ENCODE data around the gene ANKRD65. TPM values are rescaled to one million over a fixed set of nuclear protein-coding genes. Genes with fewer than 3 reads are reported as not detected.
A peak's percentile ranks its signal among the peaks of the same experiment; 100 is the strongest.
"Not testable (repeated sequence)": the region's sequence is repeated elsewhere in the genome, so short reads cannot be mapped to it uniquely, and the experiment has no call there.

Gene ANKRD65
- total RNA-seq, 1 experiment from 2014 or later, result 14.7 TPM

DNA sequence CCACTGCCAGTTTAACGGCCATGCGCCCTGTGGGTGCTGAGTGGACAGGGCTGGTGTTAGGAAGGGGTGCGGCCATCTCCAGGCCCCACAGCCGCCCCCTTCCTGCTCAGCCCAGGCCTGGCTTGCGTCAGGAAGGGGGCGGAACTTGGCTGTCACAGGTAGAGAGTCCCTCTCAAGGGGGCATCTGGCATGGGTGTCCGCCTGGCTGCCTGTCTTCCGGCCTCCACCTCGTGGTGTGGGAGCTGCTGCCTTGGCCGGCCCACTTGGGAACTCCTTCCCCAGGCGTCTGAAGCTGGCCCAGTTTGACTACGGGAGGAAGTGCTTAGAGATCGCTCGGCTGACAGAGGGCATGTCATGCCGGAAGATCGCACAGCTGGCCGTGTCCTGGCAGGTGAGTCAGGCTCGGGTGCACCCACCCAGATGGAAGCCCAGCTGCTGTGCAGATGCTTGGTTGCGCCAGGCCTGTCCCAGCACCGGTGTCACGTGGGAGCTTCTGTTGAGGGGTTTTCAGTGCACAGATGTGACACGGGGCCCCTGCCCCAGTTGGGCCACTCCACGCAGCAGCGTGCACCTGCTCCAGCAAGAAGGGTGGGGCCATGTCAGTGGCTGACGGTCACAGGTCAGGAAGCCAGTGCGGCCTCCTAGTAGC is 41.4 kb upstream of the ANKRD65 start:
- DNase-seq, result peak in 1 of 2 experiments; percentile 76
- H3K9me2 ChIP-seq (ENCODE audit: insufficient read depth), result no peaks in the 10 kb centered on the region
- H3K36me3 ChIP-seq (ENCODE audit: low read depth), result no peaks in the 10 kb centered on the region
- H2AFZ ChIP-seq, result no peak overlapping the region
- no peaks in the 10 kb centered on the region for H3K79me2 ChIP-seq (ENCODE audit: low read depth)
- POLR2A ChIA-PET (ENCODE audit: unreplicated experiment), result no interaction called here
- H3K27ac ChIP-seq, result no peak overlapping the region
- no peaks in the 10 kb centered on the region; the same call in 1 of the 2 replicates for H3F3A ChIP-seq (ENCODE audit: insufficient read depth, low read depth)
- BruUV-seq (replicated peaks), result no TSS peak
- H4K20me1 ChIP-seq (ENCODE audit: insufficient read depth), result no peaks in the 10 kb centered on the region
- H3K9me3 ChIP-seq (ENCODE audit: insufficient read depth, low read depth), result no peaks in the 10 kb centered on the region
- no peak overlapping the region for H3K4me2 ChIP-seq
- no peaks in the 10 kb centered on the region for H3K27me3 ChIP-seq (ENCODE audit: insufficient read depth, low read depth)
- CTCF ChIA-PET, result interaction anchor here (0.5 kb wide), 1 partner anchor 19 kb away, joined by 4 read pairs; no protein-coding TSS in a partner anchor
- no peaks in the 10 kb centered on the region for H3K4me1 ChIP-seq (replicated peaks; ENCODE audit: insufficient read depth)
- TF ChIP-seq EZH2 (IDR thresholded peaks at IDR 0.05; ENCODE audit: low read depth), result no peak
- TF ChIP-seq, protein P1, sequence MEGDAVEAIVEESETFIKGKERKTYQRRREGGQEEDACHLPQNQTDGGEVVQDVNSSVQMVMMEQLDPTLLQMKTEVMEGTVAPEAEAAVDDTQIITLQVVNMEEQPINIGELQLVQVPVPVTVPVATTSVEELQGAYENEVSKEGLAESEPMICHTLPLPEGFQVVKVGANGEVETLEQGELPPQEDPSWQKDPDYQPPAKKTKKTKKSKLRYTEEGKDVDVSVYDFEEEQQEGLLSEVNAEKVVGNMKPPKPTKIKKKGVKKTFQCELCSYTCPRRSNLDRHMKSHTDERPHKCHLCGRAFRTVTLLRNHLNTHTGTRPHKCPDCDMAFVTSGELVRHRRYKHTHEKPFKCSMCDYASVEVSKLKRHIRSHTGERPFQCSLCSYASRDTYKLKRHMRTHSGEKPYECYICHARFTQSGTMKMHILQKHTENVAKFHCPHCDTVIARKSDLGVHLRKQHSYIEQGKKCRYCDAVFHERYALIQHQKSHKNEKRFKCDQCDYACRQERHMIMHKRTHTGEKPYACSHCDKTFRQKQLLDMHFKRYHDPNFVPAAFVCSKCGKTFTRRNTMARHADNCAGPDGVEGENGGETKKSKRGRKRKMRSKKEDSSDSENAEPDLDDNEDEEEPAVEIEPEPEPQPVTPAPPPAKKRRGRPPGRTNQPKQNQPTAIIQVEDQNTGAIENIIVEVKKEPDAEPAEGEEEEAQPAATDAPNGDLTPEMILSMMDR (conservative IDR thresholded peaks at IDR 0.05), result no peak
- no peak overlapping the region for H3K4me3 ChIP-seq
- intact Hi-C loops (cut with micrococcal nuclease; ENCODE audit: unreplicated experiment), result loop anchor here (1.0 kb wide), 1 partner anchor 9 kb away; the partner anchor contains the start of gene ATAD3B

DNA sequence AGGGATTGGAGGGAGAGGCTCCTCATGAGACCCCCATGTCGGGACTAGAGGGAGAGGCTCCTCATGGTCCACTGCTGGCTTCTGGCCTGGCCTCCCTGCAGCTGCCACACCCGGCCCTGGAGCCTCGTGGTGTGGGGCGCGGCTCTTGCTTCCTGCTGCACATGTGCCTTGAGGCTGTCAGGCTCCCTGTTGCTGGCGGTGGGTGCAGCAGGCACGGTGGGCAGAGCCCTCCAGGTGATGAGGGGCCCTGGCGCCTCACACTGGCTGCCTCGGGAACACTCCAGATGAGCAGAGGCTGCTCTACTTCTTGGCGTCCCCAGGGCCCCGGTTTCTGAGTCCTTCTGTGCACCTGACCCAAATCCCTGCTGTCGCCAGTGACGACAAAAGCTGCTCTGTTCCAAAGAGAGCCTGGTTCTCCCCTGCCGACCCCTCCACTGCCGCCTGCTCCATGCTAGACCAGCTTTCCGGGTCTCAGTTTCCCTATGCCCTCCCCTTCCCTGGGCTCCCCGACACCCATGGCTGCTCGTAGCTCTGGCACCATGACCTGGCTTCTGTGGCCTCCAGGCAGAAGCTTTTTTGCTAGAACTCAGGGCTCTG is 40.7 kb upstream of the ANKRD65 start:
- Histone ChIP-seq H3K9me2 (ENCODE audit: insufficient read depth) (no peaks in the 10 kb centered on the region), H3K36me3 (ENCODE audit: low read depth) (no peaks in the 10 kb centered on the region), H4K20me1 (ENCODE audit: insufficient read depth) (no peaks in the 10 kb centered on the region), H3K9me3 (ENCODE audit: insufficient read depth, low read depth) (no peaks in the 10 kb centered on the region), H3F3A (ENCODE audit: insufficient read depth, low read depth) (no peaks in the 10 kb centered on the region; the same call in 1 of the 2 replicates), H2AFZ (no peak overlapping the region), H3K4me3 (no peak overlapping the region), H3K4me2 (no peak overlapping the region), H3K4me1 (replicated peaks; ENCODE audit: insufficient read depth) (no peaks in the 10 kb centered on the region), H3K79me2 (ENCODE audit: low read depth) (no peaks in the 10 kb centered on the region), H3K27me3 (ENCODE audit: insufficient read depth, low read depth) (no peaks in the 10 kb centered on the region), H3K27ac (no peak overlapping the region)
- ChIA-PET POLR2A (ENCODE audit: unreplicated experiment) (interaction anchor here (0.7 kb wide), 1 partner anchor 89 kb away, joined by 3 read pairs; no protein-coding TSS in a partner anchor), CTCF (no interaction called here)
- no peak for TF ChIP-seq EZH2 (IDR thresholded peaks at IDR 0.05; ENCODE audit: low read depth)
- TF ChIP-seq, protein P1 (conservative IDR thresholded peaks at IDR 0.05), result no peak
- peak in 1 of 2 experiments; percentile 26 for DNase-seq
- no TSS peak for BruUV-seq (replicated peaks)
- intact Hi-C loops (cut with micrococcal nuclease; ENCODE audit: unreplicated experiment), result loop anchor here (1.0 kb wide), 1 partner anchor 9 kb away; the partner anchor contains the start of gene ATAD3B

DNA sequence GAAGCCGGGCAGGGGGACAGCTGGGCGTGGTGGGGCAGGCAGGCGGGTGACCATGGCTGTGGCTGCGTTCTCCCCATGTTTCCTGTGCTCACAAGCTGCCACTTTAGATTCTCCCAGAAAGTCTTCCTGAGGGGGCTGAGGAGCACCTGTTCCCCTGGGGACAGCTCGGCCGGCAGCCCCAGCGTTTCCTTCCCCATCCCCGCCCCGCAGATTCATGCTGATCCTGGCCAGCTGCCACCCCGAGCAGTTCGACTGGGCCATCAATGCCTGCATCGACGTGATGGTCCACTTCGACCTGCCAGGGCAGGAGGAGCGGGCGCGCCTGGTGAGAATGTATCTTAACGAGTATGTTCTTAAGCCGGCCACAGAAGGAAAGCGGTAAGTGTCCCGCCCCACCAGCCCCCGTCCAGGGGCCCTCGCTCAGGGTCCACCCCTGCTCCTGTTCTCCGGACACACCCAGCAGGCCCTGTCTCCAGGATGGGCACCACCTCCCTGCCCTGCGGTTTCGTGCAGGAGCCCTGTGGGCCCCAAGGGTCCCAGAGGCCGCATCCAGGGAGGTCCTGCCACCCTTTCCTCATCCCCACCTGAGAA is 39.6 kb upstream of the ANKRD65 start:
- BruUV-seq (replicated peaks), result no TSS peak
- H3K4me1 ChIP-seq (replicated peaks; ENCODE audit: insufficient read depth), result no peaks in the 10 kb centered on the region
- no peak overlapping the region for H2AFZ ChIP-seq
- no peaks in the 10 kb centered on the region for H3K27me3 ChIP-seq (ENCODE audit: insufficient read depth, low read depth)
- no peak for TF ChIP-seq EZH2 (IDR thresholded peaks at IDR 0.05; ENCODE audit: low read depth)
- TF ChIP-seq, protein P1 (conservative IDR thresholded peaks at IDR 0.05), result no peak
- H3K79me2 ChIP-seq (ENCODE audit: low read depth), result no peaks in the 10 kb centered on the region
- CTCF ChIA-PET, result no interaction called here
- H4K20me1 ChIP-seq (ENCODE audit: insufficient read depth), result no peaks in the 10 kb centered on the region
- intact Hi-C loops (cut with micrococcal nuclease; ENCODE audit: unreplicated experiment), result no loop called here
- no peak overlapping the region for H3K4me2 ChIP-seq
- H3K9me2 ChIP-seq (ENCODE audit: insufficient read depth), result no peaks in the 10 kb centered on the region
- POLR2A ChIA-PET (ENCODE audit: unreplicated experiment), result no interaction called here
- no peak overlapping the region for H3K4me3 ChIP-seq
- no peak overlapping the region for H3K27ac ChIP-seq
- no peak for DNase-seq
- H3K9me3 ChIP-seq (ENCODE audit: insufficient read depth, low read depth), result no peaks in the 10 kb centered on the region
- no peaks in the 10 kb centered on the region; the same call in 1 of the 2 replicates for H3F3A ChIP-seq (ENCODE audit: insufficient read depth, low read depth)
- no peaks in the 10 kb centered on the region for H3K36me3 ChIP-seq (ENCODE audit: low read depth)

GRCh38 chr1:1459711-1460110 is 38.6 kb upstream of the ANKRD65 start:
- H3K9me3 ChIP-seq (ENCODE audit: insufficient read depth, low read depth); BruUV-seq (replicated peaks); H3K36me3 ChIP-seq (ENCODE audit: low read depth); H3K4me3 ChIP-seq; H3K79me2 ChIP-seq (ENCODE audit: low read depth); H3F3A ChIP-seq (ENCODE audit: insufficient read depth, low read depth); H3K4me1 ChIP-seq (replicated peaks; ENCODE audit: insufficient read depth); H3K9me2 ChIP-seq (ENCODE audit: insufficient read depth); H3K27me3 ChIP-seq (ENCODE audit: insufficient read depth, low read depth); DNase-seq; intact Hi-C loops (cut with micrococcal nuclease; ENCODE audit: unreplicated experiment); H2AFZ ChIP-seq; H4K20me1 ChIP-seq (ENCODE audit: insufficient read depth); H3K4me2 ChIP-seq; POLR2A ChIA-PET (ENCODE audit: unreplicated experiment); H3K27ac ChIP-seq: not testable (repeated sequence)
- CTCF ChIA-PET, result interaction anchor here (0.6 kb wide), 1 partner anchor 48 kb away, joined by 4 read pairs; no protein-coding TSS in a partner anchor

- H4K20me1 ChIP-seq (ENCODE audit: insufficient read depth); H3K79me2 ChIP-seq (ENCODE audit: low read depth); DNase-seq; H3K4me1 ChIP-seq (replicated peaks; ENCODE audit: insufficient read depth); POLR2A ChIA-PET (ENCODE audit: unreplicated experiment); H3K9me2 ChIP-seq (ENCODE audit: insufficient read depth); H3F3A ChIP-seq (ENCODE audit: insufficient read depth, low read depth); H3K27me3 ChIP-seq (ENCODE audit: insufficient read depth, low read depth); H3K27ac ChIP-seq; H3K36me3 ChIP-seq (ENCODE audit: low read depth); H3K9me3 ChIP-seq (ENCODE audit: insufficient read depth, low read depth); H2AFZ ChIP-seq; intact Hi-C loops (cut with micrococcal nuclease; ENCODE audit: unreplicated experiment); H3K4me3 ChIP-seq; CTCF ChIA-PET; H3K4me2 ChIP-seq; BruUV-seq (replicated peaks): not testable (repeated sequence)
These were observed 38.1 kb upstream of the ANKRD65 start for GRCh38 chr1:1459156-1459555.

Measured in PC-9 (cell line).